Parathyroid adenoma (tissue), 2 donors: ENCODE data around the gene PEBP1.

Experiments used
- H2AFZ ChIP-seq: fragments of 300-600 bp; sonication (generic); one replicate; pipeline ENCODE4 v1.7.0; 2017; ENCODE audit warnings: antibody characterized with exemption, mild to moderate bottlenecking
- H3K27ac ChIP-seq: fragments of 300-600 bp; sonication (generic); one replicate; pipeline ENCODE4 v1.7.0; 2017
- H3K27me3 ChIP-seq: fragments of 300-600 bp; sonication (generic); one replicate; pipeline ENCODE4 v1.7.0; 2017; ENCODE audit warnings: low read length; ENCODE audit not compliant: control insufficient read depth, insufficient read depth
- H3K36me3 ChIP-seq: fragments of 300-600 bp; sonication (generic); one replicate; pipeline ENCODE4 v1.7.0; 2017; ENCODE audit warnings: low read length; ENCODE audit not compliant: control insufficient read depth, insufficient read depth
- H3K4me1 ChIP-seq: fragments of 300-600 bp; sonication (generic); one replicate; pipeline ENCODE4 v1.7.0; 2017; ENCODE audit warnings: control low read depth
- H3K4me2 ChIP-seq: fragments of 300-600 bp; sonication (generic); one replicate; pipeline ENCODE4 v1.7.0; 2017; ENCODE audit warnings: low read length
- H3K4me3 ChIP-seq: fragments of 300-600 bp; sonication (generic); one replicate; pipeline ENCODE4 v1.7.0; 2017; ENCODE audit warnings: low read depth, low read length
- H3K79me2 ChIP-seq: fragments of 300-600 bp; sonication (generic); one replicate; pipeline ENCODE4 v1.7.0; 2017; ENCODE audit warnings: control low read depth
- H3K9ac ChIP-seq: fragments of 300-600 bp; sonication (generic); one replicate; pipeline ENCODE4 v1.7.0; 2017; ENCODE audit warnings: mild to moderate bottlenecking
- H3K9me3 ChIP-seq: fragments of 300-600 bp; sonication (generic); one replicate; pipeline ENCODE4 v1.7.0; 2017; ENCODE audit warnings: low read length; ENCODE audit not compliant: control insufficient read depth
- TF ChIP-seq, protein P1 (sequence below): fragments of 300-600 bp; sonication (generic); IDR thresholded peaks from one replicate; pipeline ENCODE4 v1.7.0; 2017; ENCODE audit warnings: antibody characterized with exemption, mild to moderate bottlenecking
- donor health status: primary hyperparathyroidism.

The PEBP1 gene

DNA sequence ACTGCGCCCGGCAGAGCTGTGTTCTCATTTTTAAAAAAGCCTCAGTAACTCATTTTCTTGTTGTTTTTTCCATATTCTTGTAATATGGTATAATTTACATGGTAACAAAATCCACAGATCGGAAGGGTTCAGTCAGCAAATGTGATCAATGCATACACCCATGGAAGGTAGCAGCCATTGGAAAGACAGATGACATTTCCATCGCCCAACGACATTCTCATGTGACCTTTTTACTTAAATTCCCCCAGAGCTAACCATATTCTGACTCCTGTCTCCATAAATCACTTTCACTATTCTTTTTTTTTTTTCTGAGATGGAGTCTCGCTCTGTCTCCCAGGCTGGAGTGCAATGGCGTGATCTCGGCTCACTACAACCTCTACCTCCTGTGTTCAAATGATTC, 4.9 kb downstream of the PEBP1 start:
- TF ChIP-seq, protein P1, sequence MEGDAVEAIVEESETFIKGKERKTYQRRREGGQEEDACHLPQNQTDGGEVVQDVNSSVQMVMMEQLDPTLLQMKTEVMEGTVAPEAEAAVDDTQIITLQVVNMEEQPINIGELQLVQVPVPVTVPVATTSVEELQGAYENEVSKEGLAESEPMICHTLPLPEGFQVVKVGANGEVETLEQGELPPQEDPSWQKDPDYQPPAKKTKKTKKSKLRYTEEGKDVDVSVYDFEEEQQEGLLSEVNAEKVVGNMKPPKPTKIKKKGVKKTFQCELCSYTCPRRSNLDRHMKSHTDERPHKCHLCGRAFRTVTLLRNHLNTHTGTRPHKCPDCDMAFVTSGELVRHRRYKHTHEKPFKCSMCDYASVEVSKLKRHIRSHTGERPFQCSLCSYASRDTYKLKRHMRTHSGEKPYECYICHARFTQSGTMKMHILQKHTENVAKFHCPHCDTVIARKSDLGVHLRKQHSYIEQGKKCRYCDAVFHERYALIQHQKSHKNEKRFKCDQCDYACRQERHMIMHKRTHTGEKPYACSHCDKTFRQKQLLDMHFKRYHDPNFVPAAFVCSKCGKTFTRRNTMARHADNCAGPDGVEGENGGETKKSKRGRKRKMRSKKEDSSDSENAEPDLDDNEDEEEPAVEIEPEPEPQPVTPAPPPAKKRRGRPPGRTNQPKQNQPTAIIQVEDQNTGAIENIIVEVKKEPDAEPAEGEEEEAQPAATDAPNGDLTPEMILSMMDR = no peak
- Histone ChIP-seq H3K9ac (no peak overlapping the region), H3K4me1 (peaks cover 62% of the 10 kb centered on the region), H2AFZ (no peak overlapping the region), H3K27me3 (no peaks in the 10 kb centered on the region), H3K4me3 (no peak overlapping the region), H3K27ac (peak overlapping the region; percentile 100), H3K9me3 (no peaks in the 10 kb centered on the region), H3K4me2 (no peak overlapping the region), H3K36me3 (no peaks in the 10 kb centered on the region), H3K79me2 (peaks cover 31% of the 10 kb centered on the region)

DNA sequence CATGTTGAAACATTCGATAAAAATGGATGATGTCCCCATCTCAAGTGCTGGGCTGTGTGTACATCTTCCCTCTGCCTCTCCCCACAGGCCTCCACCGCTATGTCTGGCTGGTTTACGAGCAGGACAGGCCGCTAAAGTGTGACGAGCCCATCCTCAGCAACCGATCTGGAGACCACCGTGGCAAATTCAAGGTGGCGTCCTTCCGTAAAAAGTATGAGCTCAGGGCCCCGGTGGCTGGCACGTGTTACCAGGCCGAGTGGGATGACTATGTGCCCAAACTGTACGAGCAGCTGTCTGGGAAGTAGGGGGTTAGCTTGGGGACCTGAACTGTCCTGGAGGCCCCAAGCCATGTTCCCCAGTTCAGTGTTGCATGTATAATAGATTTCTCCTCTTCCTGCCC, 8.6 kb downstream of the PEBP1 start:
- Histone ChIP-seq H3K27ac (peak overlapping the region; percentile 100), H3K9me3 (no peaks in the 10 kb centered on the region), H2AFZ (no peak overlapping the region), H3K36me3 (no peaks in the 10 kb centered on the region), H3K9ac (no peak overlapping the region), H3K4me1 (peaks cover 53% of the 10 kb centered on the region), H3K79me2 (peaks cover 26% of the 10 kb centered on the region), H3K4me3 (no peak overlapping the region), H3K27me3 (no peaks in the 10 kb centered on the region), H3K4me2 (no peak overlapping the region)
- TF ChIP-seq, protein P1 = no peak

DNA sequence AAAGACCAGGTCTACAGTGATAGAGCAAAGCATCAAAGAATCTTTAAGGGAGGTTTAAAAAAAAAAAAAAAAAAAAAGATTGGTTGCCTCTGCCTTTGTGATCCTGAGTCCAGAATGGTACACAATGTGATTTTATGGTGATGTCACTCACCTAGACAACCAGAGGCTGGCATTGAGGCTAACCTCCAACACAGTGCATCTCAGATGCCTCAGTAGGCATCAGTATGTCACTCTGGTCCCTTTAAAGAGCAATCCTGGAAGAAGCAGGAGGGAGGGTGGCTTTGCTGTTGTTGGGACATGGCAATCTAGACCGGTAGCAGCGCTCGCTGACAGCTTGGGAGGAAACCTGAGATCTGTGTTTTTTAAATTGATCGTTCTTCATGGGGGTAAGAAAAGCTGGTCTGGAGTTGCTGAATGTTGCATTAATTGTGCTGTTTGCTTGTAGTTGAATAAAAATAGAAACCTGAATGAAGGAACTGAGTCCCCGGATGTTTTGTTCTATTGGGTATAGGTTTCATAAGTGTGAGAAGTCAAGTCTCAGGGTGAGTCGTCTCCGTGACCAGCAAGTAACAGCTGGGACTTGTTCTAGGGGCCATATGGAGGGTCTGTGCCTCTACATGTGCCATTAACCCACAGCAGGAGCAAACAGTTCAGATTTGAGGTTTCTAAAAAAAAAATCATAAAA, 9.3 kb downstream of the PEBP1 start:
- Histone ChIP-seq H3K9ac (no peak overlapping the region), H2AFZ (no peak overlapping the region), H3K4me3 (no peak overlapping the region), H3K36me3 (no peaks in the 10 kb centered on the region), H3K27ac (peak overlapping the region; percentile 100), H3K27me3 (no peaks in the 10 kb centered on the region), H3K4me1 (peaks cover 50% of the 10 kb centered on the region), H3K9me3 (no peaks in the 10 kb centered on the region), H3K79me2 (peaks cover 26% of the 10 kb centered on the region), H3K4me2 (no peak overlapping the region)
- TF ChIP-seq, protein P1 = no peak

GRCh38 chr12:118145798-118146156, 9.9 kb downstream of the PEBP1 start:
- peak overlapping the region; percentile 100 for H3K27ac ChIP-seq

More at GRCh38 chr12:118145798-118146156, 9.9 kb downstream of the PEBP1 start:
- no peaks in the 10 kb centered on the region for H3K27me3 ChIP-seq
- H3K9ac ChIP-seq = no peak overlapping the region
- H3K4me1 ChIP-seq = peaks cover 45% of the 10 kb centered on the region
- no peak overlapping the region for H3K4me3 ChIP-seq
- H3K79me2 ChIP-seq = peaks cover 23% of the 10 kb centered on the region
- no peaks in the 10 kb centered on the region for H3K9me3 ChIP-seq
- H3K36me3 ChIP-seq = no peaks in the 10 kb centered on the region
- no peak overlapping the region for H2AFZ ChIP-seq
- no peak overlapping the region for H3K4me2 ChIP-seq
- TF ChIP-seq, protein P1 = no peak
